Neuronal stem cell (in vitro differentiated cells): Measurements from ENCODE around the gene INTS1.

ENCODE experiments used
- DNase-seq: peaks from one replicate; pipeline ENCODE4 v3.0.0-alpha.2; 2013; ENCODE audit warnings: low spot score
- H2AFZ ChIP-seq: one replicate; pipeline ENCODE4 v1.6.1; 2013; ENCODE audit warnings: mild to moderate bottlenecking, low read length, inconsistent platforms
- H2AK5ac ChIP-seq: 2 replicates; pipeline ENCODE4 v1.6.1; 2013; ENCODE audit warnings: low read depth, mild to moderate bottlenecking, inconsistent platforms, low read length, moderate library complexity, mixed read lengths
- H2BK120ac ChIP-seq: 2 replicates; pipeline ENCODE4 v1.6.1; 2013; ENCODE audit warnings: low read depth, mild to moderate bottlenecking, inconsistent platforms, low read length, moderate library complexity, mixed read lengths
- H2BK12ac ChIP-seq: one replicate; pipeline ENCODE4 v1.6.1; 2013; ENCODE audit warnings: low read length, inconsistent platforms
- H2BK15ac ChIP-seq: 2 replicates; pipeline ENCODE4 v1.6.1; 2013; ENCODE audit warnings: mild to moderate bottlenecking, low read length, inconsistent platforms, mixed read lengths
- H2BK5ac ChIP-seq: one replicate; pipeline ENCODE4 v1.6.1; 2013; ENCODE audit warnings: inconsistent platforms, mild to moderate bottlenecking, low read length, moderate library complexity
- H3K14ac ChIP-seq: one replicate; pipeline ENCODE4 v1.6.1; 2013; ENCODE audit warnings: low read length, inconsistent platforms
- H3K18ac ChIP-seq: 2 replicates; pipeline ENCODE4 v1.6.1; 2013; ENCODE audit warnings: low read length, inconsistent platforms
- H3K23ac ChIP-seq: 2 replicates; pipeline ENCODE4 v1.6.1; 2013; ENCODE audit warnings: low read depth, mild to moderate bottlenecking, mixed read lengths, low read length, inconsistent platforms; ENCODE audit not compliant: poor library complexity
- H3K27ac ChIP-seq: replicated peaks from 3 replicates; pipeline ENCODE4 v1.5.1; 2013; ENCODE audit warnings: low read length, inconsistent platforms
- H3K27me3 ChIP-seq, 3 experiments: 2 replicates each; pipeline ENCODE4 v1.6.1; 2013; ENCODE audit warnings: low read length in 3 of 3, mild to moderate bottlenecking in 2 of 3, inconsistent platforms in 1 of 3, low read depth in 1 of 3, mixed read lengths in 1 of 3, moderate library complexity in 1 of 3; ENCODE audit not compliant: control insufficient read depth in 3 of 3, insufficient read depth in 3 of 3
- H3K36me3 ChIP-seq, 2 donors: replicated peaks in 1 of 2; 2 replicates each; pipeline ENCODE4 v1.6.1; 2013; ENCODE audit warnings: low read length in 2 of 2; ENCODE audit not compliant: control insufficient read depth in 2 of 2, insufficient read depth in 2 of 2
- H3K4ac ChIP-seq: 2 replicates; pipeline ENCODE4 v1.6.1; 2013; ENCODE audit warnings: inconsistent platforms, mild to moderate bottlenecking, low read length, moderate library complexity
- H3K4me1 ChIP-seq, 2 donors: 1 replicate in 1 of 2; 2 replicates in 1 of 2; pipeline ENCODE4 v1.6.1; 2013; ENCODE audit warnings: low read length in 2 of 2, low read depth in 1 of 2; ENCODE audit not compliant: control insufficient read depth in 2 of 2, insufficient read depth in 1 of 2
- H3K4me2 ChIP-seq: one replicate; pipeline ENCODE4 v1.6.1; 2013; ENCODE audit warnings: mild to moderate bottlenecking, low read length, inconsistent platforms; ENCODE audit not compliant: insufficient read depth, poor library complexity, severe bottlenecking
- H3K4me3 ChIP-seq, 2 donors: 2 replicates each; pipeline ENCODE4 v1.5.1; 2013; ENCODE audit warnings: low read length in 2 of 2, mild to moderate bottlenecking in 2 of 2, inconsistent platforms in 1 of 2, moderate library complexity in 1 of 2
- H3K79me1 ChIP-seq: one replicate; pipeline ENCODE4 v1.6.1; 2013; ENCODE audit warnings: low read depth, mild to moderate bottlenecking, inconsistent platforms, low read length, moderate library complexity
- H3K9ac ChIP-seq: one replicate; pipeline ENCODE4 v1.6.1; 2013; ENCODE audit warnings: mild to moderate bottlenecking, low read depth, low read length, inconsistent platforms; ENCODE audit not compliant: poor library complexity
- H3K9me3 ChIP-seq, 2 donors: replicated peaks in 1 of 2; 2 replicates each; pipeline versions ENCODE3 to v1.6.1; 2013; ENCODE audit warnings: low read length in 2 of 2, mild to moderate bottlenecking in 2 of 2, inconsistent platforms in 1 of 2, low read depth in 1 of 2, mixed read lengths in 1 of 2, moderate library complexity in 1 of 2; ENCODE audit not compliant: control insufficient read depth in 2 of 2, insufficient read depth in 1 of 2
- H4K8ac ChIP-seq: one replicate; pipeline ENCODE4 v1.6.1; 2013; ENCODE audit warnings: low read depth, mild to moderate bottlenecking, inconsistent platforms, low read length, moderate library complexity
- H4K91ac ChIP-seq: one replicate; pipeline ENCODE4 v1.6.1; 2013; ENCODE audit warnings: low read length, low read depth, mild to moderate bottlenecking, inconsistent platforms; ENCODE audit not compliant: poor library complexity
- WGBS, 2 donors: extraction: QIAGEN DNeasy Blood & Tissue Kit; methylation state at CpG; one replicate each; pipeline ENCODE4 v1.1.7; 2013; ENCODE audit warnings: missing lambda C conversion rate in 2 of 2, mixed read lengths in 1 of 2; ENCODE audit not compliant: insufficient read length in 2 of 2, insufficient replicate concordance in 1 of 2; ENCODE audit errors: extremely low coverage in 2 of 2; 5-methylcytosine and 5-hydroxymethylcytosine counted together

INTS1 gene

GRCh38 chr7:1513657-1514095, 9.5 kb upstream of the INTS1 start:
- no peak overlapping the region for H3K27ac ChIP-seq

GRCh38 chr7:1512781-1513656, 8.8 kb upstream of the INTS1 start:
- DNase-seq: no peak
- Histone ChIP-seq H3K27me3 (no peaks in the 10 kb centered on the region), H3K4ac (no peak overlapping the region), H2BK15ac (peak overlapping the region; percentile 49), H3K79me1 (peaks cover 2% of the 10 kb centered on the region), H3K4me2 (peak overlapping the region; percentile 2), H2BK120ac (no peak overlapping the region), H4K91ac (no peak overlapping the region), H2BK12ac (no peak overlapping the region), H3K9ac (no peak overlapping the region), H3K18ac (peak overlapping the region; percentile 59), H3K9me3 (no peaks in the 10 kb centered on the region), H3K27ac (no peak overlapping the region), H3K23ac (no peak overlapping the region), H2AK5ac (peak overlapping the region; percentile 63), H4K8ac (no peak overlapping the region), H3K14ac (peak overlapping the region; percentile 38), H2AFZ (peak overlapping the region; percentile 83), H3K4me3 (no peak overlapping the region), H3K4me1 (peaks cover 0 to 4% of the 10 kb centered on the region in 2 donors), H2BK5ac (no peak overlapping the region), H3K36me3 (no peaks in the 10 kb centered on the region)
- no CpG with 5 or more reads among the region's 35 CpGs for WGBS, 2 donors

More at GRCh38 chr7:1513657-1514095, 9.5 kb upstream of the INTS1 start:
- peaks cover 2% of the 10 kb centered on the region for H3K79me1 ChIP-seq
- H2BK12ac ChIP-seq: no peak overlapping the region
- DNase-seq: no peak
- H3K4ac ChIP-seq: no peak overlapping the region
- H2BK120ac ChIP-seq: no peak overlapping the region
- WGBS, 2 donors: no CpG with 5 or more reads among the region's 20 CpGs
- H3K9ac ChIP-seq: no peak overlapping the region
- peaks cover 0 to 4% of the 10 kb centered on the region in 2 donors for H3K4me1 ChIP-seq
- H2AK5ac ChIP-seq: no peak overlapping the region
- H3K9me3 ChIP-seq: peaks cover under 1 to 2% of the 10 kb centered on the region in 2 donors
- no peak overlapping the region for H3K4me2 ChIP-seq
- H4K8ac ChIP-seq: no peak overlapping the region
- no peak overlapping the region for H2BK5ac ChIP-seq
- H2AFZ ChIP-seq: peak overlapping the region; percentile 83
- no peak overlapping the region for H3K23ac ChIP-seq
- no peak overlapping the region for H3K14ac ChIP-seq
- no peak overlapping the region for H2BK15ac ChIP-seq
- H3K4me3 ChIP-seq: no peak overlapping the region
- H4K91ac ChIP-seq: no peak overlapping the region
- peak overlapping the region; percentile 2 for H3K18ac ChIP-seq
- H3K36me3 ChIP-seq: no peaks in the 10 kb centered on the region
- H3K27me3 ChIP-seq: no peaks in the 10 kb centered on the region

- no peak for DNase-seq
- H2BK15ac ChIP-seq: no peak overlapping the region
- H3K14ac ChIP-seq: no peak overlapping the region
- no peak overlapping the region for H3K4me3 ChIP-seq
- peak overlapping the region; percentile 83 for H2AFZ ChIP-seq
- H3K4me2 ChIP-seq: no peak overlapping the region
- no peak overlapping the region for H3K27ac ChIP-seq
- H2BK12ac ChIP-seq: no peak overlapping the region
- peak overlapping the region; percentile 33 for H3K18ac ChIP-seq
- peaks cover 2 to 7% of the 10 kb centered on the region in 2 donors for H3K4me1 ChIP-seq
- WGBS, 2 donors: no CpG with 5 or more reads among the region's 30 CpGs
- no peak overlapping the region for H4K91ac ChIP-seq
- H3K9me3 ChIP-seq: no peaks in the 10 kb centered on the region
- H2BK120ac ChIP-seq: no peak overlapping the region
- H3K36me3 ChIP-seq: no peaks in the 10 kb centered on the region
- peak overlapping the region; percentile 63 for H2BK5ac ChIP-seq
- H3K23ac ChIP-seq: no peak overlapping the region
- H3K79me1 ChIP-seq: peaks cover 2% of the 10 kb centered on the region
- H4K8ac ChIP-seq: no peak overlapping the region
- no peak overlapping the region for H3K4ac ChIP-seq
- H3K27me3 ChIP-seq: no peaks in the 10 kb centered on the region
- H3K9ac ChIP-seq: no peak overlapping the region
- peak overlapping the region; percentile 37 for H2AK5ac ChIP-seq
These were observed 7.5 kb upstream of the INTS1 start for GRCh38 chr7:1511444-1512422.
